Sigmoid colon (tissue), 7 donors: ENCODE measurements around the gene ZG16. TPM values are rescaled to one million over a fixed set of nuclear protein-coding genes. Genes with fewer than 3 reads are reported as not detected.
"Not testable (repeated sequence)": the region's sequence is repeated elsewhere in the genome, so short reads cannot be mapped to it uniquely, and the experiment has no call there.

ENCODE experiments used
- DNase-seq: peaks from one replicate; pipeline ENCODE4 v3.0.0-alpha.2; 2019
- H3K27ac ChIP-seq, 4 donors: fragments of 200-600 bp; sonication (generic); one replicate each; pipeline ENCODE4 v1.5.1; 2016 to 2019; ENCODE audit warnings: mild to moderate bottlenecking in 1 of 4
- H3K27me3 ChIP-seq, 3 donors: fragments of 200-600 bp; sonication (generic); one replicate each; pipeline ENCODE4 v1.5.1; 2019; ENCODE audit warnings: mild to moderate bottlenecking in 1 of 3
- H3K36me3 ChIP-seq, 4 donors: fragments of 200-600 bp; sonication (generic); one replicate each; pipeline ENCODE4 v1.5.1; 2016 to 2019
- H3K4me1 ChIP-seq, 4 donors: fragments of 200-600 bp; sonication (generic); one replicate each; pipeline ENCODE4 v1.5.1; 2017 to 2019
- H3K4me3 ChIP-seq, 4 donors: fragments of 200-600 bp; sonication (generic); one replicate each; pipeline ENCODE4 v1.5.1; 2017 to 2019; ENCODE audit warnings: mild to moderate bottlenecking in 2 of 4, moderate library complexity in 1 of 4
- H3K9me3 ChIP-seq, 4 donors: fragments of 200-600 bp in 3 of 4; sonication (generic) in 3 of 4; one replicate each; pipeline versions ENCODE4 v1.5.1 to v1.6.1; 2013 to 2019
- EP300 ChIP-seq, 4 donors: sonication (generic); formaldehyde crosslinking; IDR thresholded peaks; one replicate each; pipeline ENCODE4 v1.6.1; 2017; ENCODE audit warnings: antibody characterized with exemption in 4 of 4
- POLR2A ChIP-seq, 2 donors: fragments of 450-650 bp; IDR thresholded peaks; one replicate each; pipeline ENCODE4 v1.6.1; 2016; ENCODE audit warnings: antibody characterized with exemption in 2 of 2, mild to moderate bottlenecking in 2 of 2, moderate library complexity in 2 of 2
- POLR2AphosphoS5 ChIP-seq, 4 donors: sonication (generic); formaldehyde crosslinking; IDR thresholded peaks; one replicate each; pipeline ENCODE4 v1.6.1; 2017; ENCODE audit warnings: antibody characterized with exemption in 4 of 4
- WGBS, 2 donors: extraction: QIAGEN DNeasy Blood & Tissue Kit; methylation state at CpG; one replicate each; pipeline ENCODE4 v1.1.7; 2013; 5-methylcytosine and 5-hydroxymethylcytosine counted together
- intact Hi-C: fragments of 100-400 bp; cut with DNase I; formaldehyde crosslinking; loops from one replicate; pipeline ENCODE4 v1.15.1; 2023
- polyA plus RNA-seq, 3 donors: library from polyadenylated mRNA; stranded (reverse); fragments of 200-250 nt; gene quantifications; one replicate each; pipeline ENCODE4 v1.2.3, GENCODE V29; 2013
- total RNA-seq, 4 donors: library from RNA; depleted of rRNA; stranded (reverse); fragments of >200 nt; gene quantifications; one replicate each; pipeline ENCODE4 v1.1.0, GENCODE V29; 2016
- TF ChIP-seq, protein P1 (sequence below), 4 experiments: fragments of 450-650 bp in 3 of 4; fragments of 200-600 bp in 1 of 4; IDR thresholded peaks; one replicate each; pipeline ENCODE4 v1.5.1; 2016 to 2019; ENCODE audit warnings: antibody characterized with exemption in 4 of 4, mild to moderate bottlenecking in 3 of 4, moderate library complexity in 2 of 4
- donor health status: healthy with polysubstance abuse.
- donor health status: Bipolar disorder and iron deficiency.
- donor health status: healthy.

The ZG16 gene
- total and polyA plus RNA-seq, 7 donors, result 1.4 to 1,249 (median 503) TPM; not detected in 3

DNA sequence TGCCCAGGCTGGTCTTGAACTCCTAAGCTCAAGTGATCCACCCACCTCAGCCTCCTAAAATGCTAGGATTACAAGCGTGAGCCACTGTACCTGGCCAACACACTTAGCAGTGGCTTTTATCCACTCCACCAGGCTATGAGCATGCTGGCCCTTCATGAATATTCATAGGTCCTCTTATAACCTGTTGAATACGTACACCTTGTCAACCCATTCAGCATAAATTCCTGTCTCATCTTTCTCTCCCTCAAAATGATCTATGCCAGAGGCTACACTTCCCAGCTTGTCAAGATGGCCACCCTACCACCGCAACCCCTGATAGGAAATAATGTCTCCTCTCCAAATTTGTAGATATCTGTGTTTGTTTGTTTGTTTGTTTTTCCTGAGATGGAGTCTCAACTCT, 11.0 kb upstream of the ZG16 start:
- H3K9me3 ChIP-seq, result no peaks in the 10 kb centered on the region
- intact Hi-C loops, result no loop called here
- H3K27ac ChIP-seq, result no peak overlapping the region
- no peaks in the 10 kb centered on the region for H3K4me1 ChIP-seq
- DNase-seq, result no peak
- H3K4me3 ChIP-seq, result no peak overlapping the region
- H3K36me3 ChIP-seq, result no peaks in the 10 kb centered on the region
- H3K27me3 ChIP-seq, result no peaks in the 10 kb centered on the region
- no peak for TF ChIP-seq POLR2A (IDR thresholded peaks at IDR 0.05)
- TF ChIP-seq POLR2AphosphoS5 (IDR thresholded peaks at IDR 0.05), result no peak
- TF ChIP-seq, protein P1, sequence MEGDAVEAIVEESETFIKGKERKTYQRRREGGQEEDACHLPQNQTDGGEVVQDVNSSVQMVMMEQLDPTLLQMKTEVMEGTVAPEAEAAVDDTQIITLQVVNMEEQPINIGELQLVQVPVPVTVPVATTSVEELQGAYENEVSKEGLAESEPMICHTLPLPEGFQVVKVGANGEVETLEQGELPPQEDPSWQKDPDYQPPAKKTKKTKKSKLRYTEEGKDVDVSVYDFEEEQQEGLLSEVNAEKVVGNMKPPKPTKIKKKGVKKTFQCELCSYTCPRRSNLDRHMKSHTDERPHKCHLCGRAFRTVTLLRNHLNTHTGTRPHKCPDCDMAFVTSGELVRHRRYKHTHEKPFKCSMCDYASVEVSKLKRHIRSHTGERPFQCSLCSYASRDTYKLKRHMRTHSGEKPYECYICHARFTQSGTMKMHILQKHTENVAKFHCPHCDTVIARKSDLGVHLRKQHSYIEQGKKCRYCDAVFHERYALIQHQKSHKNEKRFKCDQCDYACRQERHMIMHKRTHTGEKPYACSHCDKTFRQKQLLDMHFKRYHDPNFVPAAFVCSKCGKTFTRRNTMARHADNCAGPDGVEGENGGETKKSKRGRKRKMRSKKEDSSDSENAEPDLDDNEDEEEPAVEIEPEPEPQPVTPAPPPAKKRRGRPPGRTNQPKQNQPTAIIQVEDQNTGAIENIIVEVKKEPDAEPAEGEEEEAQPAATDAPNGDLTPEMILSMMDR (IDR thresholded peaks at IDR 0.05), result no peak
- no peak for TF ChIP-seq EP300 (IDR thresholded peaks at IDR 0.05)
- WGBS, 2 donors, result 94 to 95% methylated on average over 3 of the region's 3 CpGs

DNA sequence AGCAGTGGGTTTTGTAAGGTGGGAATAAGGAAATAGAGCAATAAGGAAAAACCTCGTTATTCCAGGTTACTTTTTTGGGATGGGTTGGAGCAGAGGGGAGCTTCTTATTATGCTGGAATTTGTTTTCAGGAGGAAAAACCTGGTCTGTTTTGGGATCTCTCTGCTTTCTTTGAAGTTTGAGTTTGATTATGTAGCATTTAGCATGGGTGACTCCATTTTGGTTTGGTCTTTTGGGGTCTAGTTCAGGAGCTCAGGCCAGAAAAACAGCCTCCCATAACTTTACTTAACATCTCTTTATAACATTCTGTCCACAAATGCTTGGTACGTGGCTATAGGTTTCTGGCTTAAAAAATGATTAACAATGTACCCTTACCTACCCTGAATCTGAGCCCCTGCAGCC, 8.5 kb upstream of the ZG16 start:
- 77 to 85% methylated on average over 2 of the region's 2 CpGs for WGBS, 2 donors
- Histone ChIP-seq H3K4me3 (no peak overlapping the region), H3K27me3 (no peaks in the 10 kb centered on the region), H3K27ac (no peak overlapping the region), H3K36me3 (no peaks in the 10 kb centered on the region), H3K9me3 (no peaks in the 10 kb centered on the region), H3K4me1 (no peaks in the 10 kb centered on the region)
- TF ChIP-seq EP300 (IDR thresholded peaks at IDR 0.05) (no peak), POLR2AphosphoS5 (IDR thresholded peaks at IDR 0.05) (no peak), POLR2A (IDR thresholded peaks at IDR 0.05) (no peak)
- TF ChIP-seq, protein P1 (IDR thresholded peaks at IDR 0.05), result no peak
- intact Hi-C loops, result no loop called here
- DNase-seq, result no peak

DNA sequence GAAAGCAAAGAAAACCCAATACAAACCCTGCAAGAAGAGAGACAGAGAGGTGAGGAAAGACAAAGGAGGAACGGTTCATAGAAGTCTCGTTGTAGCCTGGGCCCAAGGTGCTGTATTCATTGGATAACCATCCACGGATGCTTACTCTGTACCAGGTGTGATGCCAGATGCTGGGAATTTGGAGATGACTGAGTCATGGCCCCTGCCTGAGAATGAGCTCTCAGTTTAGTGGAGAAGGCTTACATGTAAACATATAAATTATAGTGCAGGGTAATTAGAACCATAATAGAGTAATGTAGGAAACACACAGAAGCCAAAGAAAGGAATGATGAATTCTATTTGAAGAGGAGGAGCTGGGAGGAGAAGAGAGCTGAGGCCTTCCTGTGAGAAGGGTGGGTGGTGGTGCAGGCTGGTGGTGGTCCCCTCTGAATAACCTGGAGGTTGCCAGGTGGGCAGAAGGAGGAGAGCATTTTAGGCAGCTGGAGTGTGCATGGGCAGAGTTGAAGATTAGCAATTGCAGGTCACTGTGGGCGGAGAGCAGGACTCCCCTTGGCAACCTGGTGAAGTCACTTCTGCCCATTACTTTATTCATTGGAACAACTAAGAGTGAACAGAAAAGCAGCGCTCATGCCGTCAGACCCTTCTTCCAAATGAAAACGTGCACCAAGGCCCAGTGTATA, 7.7 kb upstream of the ZG16 start:
- Histone ChIP-seq H3K4me1 (no peaks in the 10 kb centered on the region), H3K4me3 (no peak overlapping the region), H3K9me3 (no peaks in the 10 kb centered on the region), H3K27ac (no peak overlapping the region), H3K27me3 (no peaks in the 10 kb centered on the region), H3K36me3 (no peaks in the 10 kb centered on the region)
- DNase-seq, result no peak
- TF ChIP-seq, protein P1 (IDR thresholded peaks at IDR 0.05), result no peak
- TF ChIP-seq EP300 (IDR thresholded peaks at IDR 0.05), result no peak
- TF ChIP-seq POLR2A (IDR thresholded peaks at IDR 0.05), result no peak
- TF ChIP-seq POLR2AphosphoS5 (IDR thresholded peaks at IDR 0.05), result no peak
- intact Hi-C loops, result no loop called here
- 41 to 69% methylated on average over 7 of the region's 7 CpGs for WGBS, 2 donors

DNA sequence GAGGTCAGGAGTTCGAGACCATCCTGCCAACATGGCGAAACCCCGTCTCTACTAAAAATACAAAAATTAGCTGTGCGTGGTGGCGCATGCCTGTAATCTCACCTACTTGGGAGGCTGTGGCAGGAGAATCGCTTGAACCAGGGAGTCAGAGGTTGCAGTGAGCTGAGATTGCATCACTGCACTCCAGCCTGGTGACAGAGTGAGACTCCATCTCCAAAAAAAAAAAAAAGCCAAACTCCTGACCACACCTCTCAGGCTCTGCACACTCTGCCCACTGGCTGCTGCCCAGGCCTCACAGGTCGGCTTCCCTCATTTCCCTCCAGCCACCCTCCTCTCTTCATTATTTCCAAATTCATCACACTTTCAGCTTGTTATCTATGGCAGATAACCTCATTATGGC, 5.7 kb upstream of the ZG16 start:
- H3K36me3 ChIP-seq, H3K4me1 ChIP-seq, H3K9me3 ChIP-seq, H3K27ac ChIP-seq, H3K4me3 ChIP-seq, DNase-seq, H3K27me3 ChIP-seq, intact Hi-C loops: not testable (repeated sequence)
- WGBS, 2 donors, result 91 to 93% methylated on average over 7 of the region's 7 CpGs

DNA sequence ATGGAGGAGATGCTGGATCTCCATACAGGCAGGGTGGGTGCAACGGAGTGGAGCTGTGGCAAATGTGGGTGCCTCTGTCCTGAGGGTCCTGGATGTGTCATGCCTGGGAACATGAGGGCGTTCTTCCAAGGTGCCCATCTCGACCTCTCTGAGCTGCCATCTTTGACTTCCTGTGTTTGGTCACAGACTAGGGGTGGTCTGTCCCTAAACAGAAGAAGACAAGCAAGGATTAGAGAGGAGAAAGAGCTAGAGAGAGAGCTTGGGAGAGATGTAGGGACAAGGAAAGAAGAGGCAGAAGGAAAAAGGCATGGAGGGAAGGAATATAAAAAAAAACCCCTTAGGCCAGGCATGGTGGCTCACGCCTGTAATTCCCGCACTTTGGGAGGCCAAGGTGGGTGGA, 3.3 kb upstream of the ZG16 start:
- intact Hi-C loops, result no loop called here
- no peak overlapping the region for H3K27ac ChIP-seq
- no peaks in the 10 kb centered on the region for H3K27me3 ChIP-seq
- TF ChIP-seq POLR2AphosphoS5 (IDR thresholded peaks at IDR 0.05) (no peak), POLR2A (IDR thresholded peaks at IDR 0.05) (no peak)
- TF ChIP-seq, protein P1 (IDR thresholded peaks at IDR 0.05), result no peak
- H3K9me3 ChIP-seq, result no peaks in the 10 kb centered on the region
- 90 to 95% methylated on average over 5 of the region's 5 CpGs for WGBS, 2 donors
- no peak overlapping the region for H3K4me3 ChIP-seq
- H3K36me3 ChIP-seq, result no peaks in the 10 kb centered on the region
- H3K4me1 ChIP-seq, result no peaks in the 10 kb centered on the region
- DNase-seq, result no peak
